NCI-H146 (cell line): ENCODE measurements around the gene TKTL1.
"Not testable (repeated sequence)": the region's sequence is repeated elsewhere in the genome, so short reads cannot be mapped to it uniquely, and the experiment has no call there.

Experiments
- DNase-seq: peaks from one replicate; lab custom pipeline; 2025; lab: John Stamatoyannopoulos, UW

Gene TKTL1

DNA sequence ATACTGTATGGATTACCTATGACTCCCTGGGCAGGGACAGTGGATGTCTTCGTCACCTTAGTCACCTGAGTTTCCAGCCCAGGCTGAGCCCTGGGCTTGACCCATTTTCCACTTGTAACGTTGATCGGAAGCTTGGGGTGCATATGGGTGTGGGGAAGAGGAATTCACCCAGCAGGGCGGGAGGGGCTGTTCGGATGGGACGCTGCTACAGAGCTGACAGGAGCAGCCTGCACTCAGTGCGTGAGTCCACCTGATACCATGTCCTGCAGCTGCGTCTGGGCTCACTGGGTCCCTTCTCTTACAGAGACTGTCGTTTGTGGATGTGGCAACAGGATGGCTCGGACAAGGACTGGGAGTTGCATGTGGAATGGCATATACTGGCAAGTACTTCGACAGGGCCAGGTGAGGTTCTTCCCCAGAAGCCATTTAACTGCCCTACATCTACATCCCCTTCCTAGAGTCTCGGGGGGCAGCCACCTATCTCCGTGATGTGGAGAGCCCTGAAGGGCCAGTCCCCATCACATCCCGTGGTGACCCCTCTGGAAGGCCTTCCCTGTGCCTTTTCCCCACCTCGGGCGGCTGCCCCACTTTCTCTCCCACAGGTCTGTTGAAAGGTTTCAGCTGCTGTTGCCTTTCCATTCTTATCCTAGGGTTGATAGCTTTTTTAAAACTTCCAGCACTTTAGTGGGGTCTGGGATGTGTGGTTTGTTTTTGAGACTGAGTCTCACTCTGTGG lies 13.6 kb downstream of the TKTL1 start:
- no peak for DNase-seq

DNA sequence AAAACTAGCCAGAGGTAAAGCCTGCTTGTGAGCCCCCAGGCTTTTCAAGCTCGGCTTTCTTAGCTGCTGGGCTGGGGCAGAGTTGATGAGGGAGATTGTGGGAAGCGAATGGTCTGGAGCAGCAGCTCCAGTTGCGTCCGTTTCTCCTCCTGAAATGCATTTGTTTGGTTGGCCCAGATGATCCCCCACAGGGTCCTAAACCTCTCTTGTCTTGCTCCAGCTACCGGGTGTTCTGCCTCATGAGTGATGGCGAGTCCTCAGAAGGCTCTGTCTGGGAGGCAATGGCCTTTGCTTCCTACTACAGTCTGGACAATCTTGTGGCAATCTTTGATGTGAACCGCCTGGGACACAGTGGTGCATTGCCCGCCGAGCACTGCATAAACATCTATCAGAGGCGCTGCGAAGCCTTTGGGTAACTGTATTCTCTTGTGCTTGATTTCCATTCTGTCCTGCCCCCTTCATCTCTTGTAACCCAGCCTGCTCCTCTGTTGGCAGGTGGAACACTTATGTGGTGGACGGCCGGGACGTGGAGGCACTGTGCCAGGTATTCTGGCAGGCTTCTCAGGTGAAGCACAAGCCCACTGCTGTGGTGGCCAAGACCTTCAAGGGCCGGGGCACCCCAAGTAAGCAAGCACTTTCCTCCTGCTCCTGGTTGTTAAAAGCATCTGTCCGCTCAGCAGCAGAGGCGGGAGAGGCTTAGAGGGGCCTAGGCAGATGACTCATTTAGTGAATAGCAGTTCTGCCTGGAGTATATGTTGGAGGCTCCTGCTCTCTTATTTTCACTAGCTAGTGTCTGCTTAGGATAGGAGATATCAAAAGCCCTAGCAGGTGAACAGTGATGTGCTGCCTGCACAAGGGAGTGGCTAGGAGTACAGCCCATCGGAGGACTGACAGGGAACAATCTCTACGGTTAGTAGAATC lies 15.3 kb downstream of the TKTL1 start:
- no peak for DNase-seq

DNA sequence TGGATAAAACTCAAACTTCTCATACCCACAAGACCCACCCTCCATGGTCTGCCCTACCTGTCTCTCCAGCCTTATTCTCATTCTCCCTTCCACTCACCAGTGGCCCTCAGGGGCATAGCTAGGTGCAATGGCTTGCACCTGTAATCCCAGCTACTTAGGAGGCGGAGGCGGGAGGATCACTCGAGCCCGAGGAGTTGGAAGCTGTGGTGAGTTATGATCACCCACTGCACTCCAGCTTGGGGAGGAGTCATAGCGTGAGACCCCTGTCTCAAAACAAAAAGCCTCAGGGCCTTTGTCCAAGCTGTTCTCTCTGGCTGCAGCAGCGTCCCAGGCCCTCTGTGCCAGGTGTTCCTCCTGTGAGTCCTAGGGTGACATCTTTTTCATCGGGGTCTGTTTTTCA lies 16.5 kb downstream of the TKTL1 start:
- no peak for DNase-seq

DNA sequence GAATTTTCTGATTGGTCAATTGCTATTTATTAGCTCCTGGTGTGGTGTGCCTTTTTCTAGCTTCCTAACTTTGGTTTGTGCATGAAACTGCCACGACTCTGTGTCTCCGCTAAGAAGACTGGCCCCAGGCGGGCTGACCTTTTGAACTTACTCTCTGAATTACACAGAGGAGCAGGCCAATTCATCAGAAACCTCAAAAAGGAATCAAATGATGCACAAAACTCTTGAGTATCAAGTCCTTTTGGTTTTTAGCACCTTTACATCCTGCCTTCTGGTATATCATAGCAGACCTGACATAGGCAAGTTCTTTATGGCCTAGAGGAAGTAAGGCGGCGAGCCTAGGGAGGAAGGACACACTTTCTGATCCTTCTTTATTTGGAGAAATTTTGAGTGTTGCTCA lies 17.6 kb downstream of the TKTL1 start:
- no peak for DNase-seq

DNA sequence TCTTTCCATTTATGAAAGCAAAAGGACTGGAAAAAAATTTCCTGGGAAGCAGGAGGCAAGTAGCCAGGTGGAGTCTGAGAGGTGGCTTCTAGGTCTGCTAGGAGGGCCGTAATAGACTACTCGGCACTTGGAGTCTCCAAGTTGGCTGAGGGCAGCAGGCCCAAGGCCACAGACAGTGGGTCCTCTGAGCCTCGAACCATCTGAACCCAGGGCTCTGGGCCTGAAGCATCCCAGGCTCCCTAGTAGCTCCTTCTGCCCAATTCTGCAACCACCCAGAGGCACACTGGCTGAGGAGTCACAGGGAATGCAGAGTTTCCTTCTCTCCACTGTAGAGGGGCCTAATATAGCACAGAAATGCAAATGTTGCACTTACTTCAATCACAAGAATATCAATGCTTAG lies 19.8 kb downstream of the TKTL1 start:
- DNase-seq, result no peak

DNA sequence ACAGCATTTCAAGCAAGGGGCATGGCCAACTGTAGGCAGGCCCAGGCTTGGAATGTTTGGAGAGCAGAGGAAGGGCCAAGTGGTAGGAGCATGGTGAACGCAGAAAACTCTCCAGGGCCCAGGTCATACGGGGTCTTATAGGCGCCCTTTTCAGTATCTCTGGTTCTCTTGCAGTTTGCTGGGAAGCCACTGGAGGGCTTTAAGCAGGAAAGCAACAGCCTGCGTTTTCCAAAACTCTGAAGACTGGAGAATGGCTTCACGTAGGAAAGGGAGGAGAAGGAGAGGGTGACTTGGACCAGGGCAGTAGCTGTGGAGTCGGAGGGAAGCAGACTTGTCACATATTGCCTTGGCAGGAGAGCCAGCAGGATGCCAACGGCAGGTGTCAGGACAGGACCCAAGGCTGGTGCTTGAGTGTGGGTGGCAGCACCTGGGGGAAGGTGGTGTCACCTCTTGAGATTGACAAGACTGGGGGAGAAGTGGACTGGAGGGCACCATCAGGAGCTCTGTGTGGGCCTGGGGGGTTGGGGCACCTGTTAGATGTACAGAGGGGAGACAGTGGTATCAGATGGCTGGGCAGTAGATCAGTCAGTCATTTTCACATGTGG lies 21.9 kb downstream of the TKTL1 start:
- DNase-seq, result no peak

DNA sequence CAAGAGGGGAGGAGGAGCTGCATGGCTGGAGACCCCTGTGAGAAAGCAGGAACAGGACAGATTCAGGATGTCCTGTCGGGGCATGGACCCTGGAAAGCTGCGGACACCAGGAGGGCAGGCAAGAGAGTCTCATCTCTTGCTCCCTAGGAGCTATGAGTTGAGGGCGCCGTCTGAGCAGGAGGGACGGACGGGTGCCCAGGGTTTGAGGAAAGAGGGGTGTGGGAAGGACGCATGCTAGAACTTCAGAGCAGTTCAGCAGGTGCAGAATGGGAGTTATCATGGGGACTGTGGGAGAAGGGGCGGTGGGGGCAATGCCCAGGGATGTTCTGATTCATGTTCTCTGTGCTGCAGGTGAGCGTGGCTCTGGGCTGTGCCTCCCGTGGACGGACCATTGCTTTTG lies 24.8 kb downstream of the TKTL1 start:
- DNase-seq, result no peak

DNA sequence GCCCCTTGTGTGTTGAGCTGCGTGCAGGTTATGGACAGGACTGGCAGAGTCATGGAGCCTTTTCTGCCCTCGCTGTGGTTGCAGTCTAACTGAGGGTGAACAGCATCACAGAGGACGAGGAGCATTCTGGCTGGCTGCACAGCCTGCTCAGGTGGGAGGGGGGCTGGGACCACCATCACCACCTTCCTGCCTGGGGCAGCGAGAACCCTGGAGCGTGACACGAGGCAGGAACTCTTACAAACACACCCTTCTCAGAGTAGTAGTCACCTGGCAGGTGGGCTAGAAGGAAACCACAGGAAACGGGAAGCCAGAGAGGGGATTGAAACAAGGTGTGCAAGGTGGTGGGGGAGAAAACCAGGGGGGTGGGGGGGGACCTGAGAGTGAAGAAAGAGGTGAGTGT lies 25.6 kb downstream of the TKTL1 start:
- DNase-seq, result no peak

DNA sequence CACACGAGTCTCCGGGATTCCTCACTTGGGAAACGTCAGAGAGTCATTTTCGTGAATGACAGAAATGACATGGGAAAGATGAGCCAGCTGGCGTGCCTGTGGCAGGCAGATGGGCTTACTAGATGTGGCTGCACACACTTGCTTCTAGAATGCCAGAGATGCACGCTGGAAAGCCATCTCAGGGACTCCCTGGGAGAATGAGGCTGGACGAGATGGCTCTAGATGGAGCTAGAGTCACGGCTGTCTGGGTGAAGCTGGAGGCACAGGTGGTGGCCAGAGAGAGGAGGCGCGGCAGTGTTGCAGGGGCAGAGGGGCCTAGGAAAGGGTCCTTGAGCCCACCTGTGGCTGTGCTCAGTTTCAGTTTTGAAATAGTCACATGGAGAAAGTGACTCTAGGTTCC lies 26.0 kb downstream of the TKTL1 start:
- no peak for DNase-seq

DNA sequence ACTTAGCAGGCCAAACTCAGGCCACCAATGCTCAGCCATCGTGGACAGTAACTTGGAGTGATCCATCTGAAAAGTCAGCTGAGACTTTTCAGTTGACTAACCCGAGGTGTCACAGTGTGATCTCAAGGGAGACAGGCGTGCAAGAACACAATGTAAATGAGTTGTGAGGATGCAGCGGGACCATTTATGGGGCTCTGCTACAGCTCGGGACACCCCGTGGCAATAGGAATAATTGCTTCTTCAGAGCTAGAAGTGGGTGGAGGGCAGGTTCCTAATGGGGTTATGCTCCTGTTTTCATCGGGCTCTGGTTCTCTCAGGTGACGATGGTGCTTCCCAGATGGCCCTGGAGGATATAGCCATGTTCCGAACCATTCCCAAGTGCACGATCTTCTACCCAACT lies 27.3 kb downstream of the TKTL1 start:
- no peak for DNase-seq

DNA sequence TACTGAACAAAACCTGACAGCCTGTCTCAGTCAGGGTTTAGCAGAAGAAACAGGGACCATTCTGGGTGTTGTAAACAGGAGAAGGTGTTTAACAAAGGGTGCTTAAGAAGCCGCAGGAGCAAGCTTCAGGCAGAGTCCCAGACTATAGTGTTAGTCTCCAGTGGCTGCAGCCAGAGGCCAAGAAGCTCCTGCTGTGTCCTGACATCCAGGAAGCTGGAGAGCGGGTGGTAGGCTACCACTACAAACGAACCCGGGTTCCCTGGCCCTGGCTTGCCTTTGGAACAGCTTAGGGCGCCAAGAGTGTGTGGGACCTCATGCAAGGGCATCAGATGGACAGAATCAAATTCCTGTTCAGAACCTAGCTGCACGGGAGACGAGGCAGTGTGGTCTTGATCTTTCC lies 27.9 kb downstream of the TKTL1 start:
- no peak for DNase-seq

DNA sequence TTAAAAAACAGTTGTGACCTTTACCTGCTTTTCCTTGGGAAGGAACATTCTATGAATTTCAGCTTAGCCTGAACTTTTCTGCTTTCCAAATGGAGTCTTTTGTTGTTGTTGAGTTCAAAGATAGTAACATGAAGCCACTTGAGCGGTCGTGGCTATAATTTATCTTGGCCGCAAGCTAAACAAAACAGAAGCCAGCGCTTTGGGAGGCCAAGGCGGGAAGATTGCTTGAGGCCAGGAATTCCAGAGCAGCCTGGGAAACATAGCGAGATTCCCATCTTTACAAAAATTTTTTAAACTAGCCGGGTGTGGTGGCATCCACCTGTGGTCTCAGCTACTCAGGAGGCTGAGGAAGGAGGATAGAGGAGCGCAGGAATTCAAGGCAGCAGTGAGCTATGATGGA lies 29.9 kb downstream of the TKTL1 start:
- DNase-seq, result no peak

DNA sequence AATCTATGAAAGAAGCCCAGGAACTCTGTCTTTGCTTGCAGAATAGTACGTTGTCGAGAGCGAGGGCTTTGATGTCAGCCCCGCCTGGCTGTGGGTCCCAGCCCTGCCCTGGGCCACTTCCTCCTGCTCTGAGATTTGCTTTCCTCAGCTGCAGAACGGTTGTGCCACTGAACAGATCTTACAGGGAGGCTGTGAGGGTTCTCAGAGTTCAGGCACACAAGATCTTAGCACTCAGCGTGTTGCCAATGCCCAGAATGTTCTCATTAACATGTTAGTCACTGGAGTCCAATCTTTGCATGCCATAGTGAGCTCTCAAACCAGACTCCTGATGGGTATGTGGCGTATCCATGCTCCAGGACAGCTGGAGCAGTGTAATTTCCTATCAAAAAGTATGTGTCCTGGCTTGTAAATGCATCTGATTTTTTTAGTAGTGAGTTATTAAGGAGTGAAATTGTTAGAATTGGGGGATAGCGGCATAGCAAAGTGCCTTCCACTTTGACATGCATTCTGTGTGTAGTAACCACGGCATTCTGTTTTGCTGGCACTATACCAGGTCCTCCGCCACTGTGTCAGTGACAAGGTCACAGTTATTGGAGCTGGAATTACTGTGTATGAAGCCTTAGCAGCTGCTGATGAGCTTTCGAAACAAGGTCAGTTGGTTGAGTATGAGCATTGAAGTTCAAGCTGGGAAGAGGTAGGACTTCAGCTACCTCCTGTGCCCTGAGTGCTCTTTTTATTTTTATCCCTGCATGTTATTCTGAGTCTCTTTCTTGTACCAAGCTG lies 31.6 kb downstream of the TKTL1 start:
- no peak for DNase-seq

DNA sequence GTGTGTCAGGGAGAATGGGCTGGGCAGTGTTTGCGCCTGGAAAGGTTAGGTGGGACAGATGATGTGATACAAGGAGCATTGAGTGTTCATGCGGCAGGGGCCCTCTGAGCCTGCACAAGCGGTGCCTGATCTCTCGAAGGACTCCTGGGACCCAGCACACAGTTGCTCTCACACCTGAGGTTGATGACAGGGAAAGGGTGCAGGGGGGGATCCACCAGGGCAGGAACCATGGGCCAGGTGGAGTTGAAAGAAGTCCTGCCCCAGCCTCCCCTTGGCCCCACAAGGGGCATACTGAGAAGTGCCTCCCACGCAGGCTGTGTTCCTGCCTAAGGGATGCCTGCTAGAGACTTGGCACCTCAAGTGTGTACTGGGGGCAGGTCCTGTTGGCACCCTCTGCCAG lies 33.1 kb downstream of the TKTL1 start:
- no peak for DNase-seq

DNA sequence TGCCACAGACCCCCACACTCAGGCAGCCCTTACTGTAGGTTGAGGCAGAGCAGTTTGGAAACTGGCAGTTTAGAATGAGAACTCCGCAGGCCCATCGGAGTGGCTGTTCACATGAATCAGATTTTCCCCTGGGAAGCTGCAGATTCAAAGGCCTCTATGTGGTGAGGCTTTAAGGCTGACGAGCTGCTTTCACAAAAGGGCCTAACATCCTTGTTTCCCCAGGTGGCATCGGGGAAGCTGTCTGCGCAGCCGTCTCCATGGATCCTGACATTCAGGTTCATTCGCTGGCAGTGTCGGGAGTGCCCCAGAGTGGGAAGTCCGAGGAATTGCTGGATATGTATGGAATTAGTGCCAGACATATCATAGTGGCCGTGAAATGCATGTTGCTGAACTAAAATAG lies 33.7 kb downstream of the TKTL1 start:
- no peak for DNase-seq

DNA sequence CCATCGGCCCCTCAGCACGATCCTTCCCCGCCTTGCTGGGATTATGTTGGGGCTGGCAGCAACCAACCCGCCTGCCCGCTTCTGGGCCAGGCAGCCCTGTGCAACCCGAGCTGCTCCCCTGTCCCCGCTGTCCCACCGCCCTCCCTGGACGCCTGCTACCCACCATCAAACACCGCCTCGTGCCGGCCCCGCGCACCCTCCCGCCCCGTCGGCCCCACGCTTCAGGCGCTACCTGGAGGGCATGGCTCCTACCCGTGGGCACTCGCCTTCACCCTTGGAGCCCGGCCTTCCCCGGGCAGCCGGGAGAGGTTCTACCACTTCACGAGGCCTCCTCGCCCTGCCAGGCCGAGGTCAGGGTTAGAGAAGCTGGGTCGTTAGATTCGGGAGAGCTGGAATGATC lies 37.0 kb downstream of the TKTL1 start:
- no peak for DNase-seq

DNA sequence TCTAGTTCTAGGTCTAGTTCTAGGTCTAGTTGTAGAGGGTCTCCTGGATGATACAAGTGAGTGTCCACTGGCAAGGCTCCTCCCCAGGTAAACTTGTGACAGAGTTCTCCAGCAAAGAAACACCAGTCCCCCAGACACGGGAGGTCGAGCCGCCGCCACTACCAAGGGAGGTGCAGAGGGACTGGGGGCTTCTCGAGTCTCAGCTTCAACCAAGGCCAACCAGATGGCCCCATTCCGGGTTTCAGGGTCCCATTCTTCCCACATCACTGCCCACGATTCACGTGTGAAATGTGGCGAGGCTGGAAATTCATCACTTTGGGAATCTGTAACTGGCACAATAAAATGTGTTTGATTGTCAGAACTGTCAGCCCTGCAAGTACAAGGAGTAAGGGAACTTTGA lies 37.5 kb downstream of the TKTL1 start:
- no peak for DNase-seq

DNA sequence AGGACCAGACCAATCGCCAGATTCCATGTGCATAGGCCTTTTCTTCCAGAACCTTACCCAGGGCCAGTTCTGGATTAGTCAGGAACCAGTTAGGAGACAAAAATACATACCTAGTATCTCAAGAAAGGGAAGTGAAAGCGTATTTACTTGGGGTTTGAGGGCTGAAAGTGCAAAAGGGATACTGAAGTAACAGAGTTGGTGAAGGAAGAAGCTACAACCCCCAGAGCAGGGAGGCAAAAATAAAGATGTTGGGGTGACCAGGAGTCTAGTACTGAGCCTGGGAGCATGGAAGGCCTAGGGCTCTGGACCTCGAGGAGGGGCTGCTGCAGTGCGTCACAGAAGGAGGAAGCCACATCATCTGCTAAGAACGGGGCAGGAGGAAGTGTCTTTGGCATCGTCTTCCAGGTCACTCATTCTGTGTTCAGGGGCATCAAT lies 38.3 kb downstream of the TKTL1 start:
- no peak for DNase-seq

DNA sequence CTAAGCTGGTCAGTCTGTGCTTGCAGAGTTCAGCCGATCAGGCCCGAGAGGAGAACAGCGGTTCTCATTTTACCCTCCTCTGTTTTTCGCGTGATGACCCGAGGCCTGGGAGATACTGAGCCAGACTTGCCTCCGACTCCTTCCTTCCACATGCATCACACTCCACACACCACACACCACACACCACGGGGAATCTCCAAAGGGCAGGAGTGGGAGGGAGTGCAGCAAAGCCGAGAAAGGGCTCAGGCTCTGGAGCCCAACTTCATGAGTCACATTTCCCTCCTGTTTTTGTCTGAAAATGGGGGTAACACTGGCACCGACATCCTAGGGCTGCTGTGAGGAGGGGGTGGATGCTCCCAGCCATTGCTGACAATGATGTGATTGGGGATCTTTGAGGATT lies 38.9 kb downstream of the TKTL1 start:
- no peak for DNase-seq

DNA sequence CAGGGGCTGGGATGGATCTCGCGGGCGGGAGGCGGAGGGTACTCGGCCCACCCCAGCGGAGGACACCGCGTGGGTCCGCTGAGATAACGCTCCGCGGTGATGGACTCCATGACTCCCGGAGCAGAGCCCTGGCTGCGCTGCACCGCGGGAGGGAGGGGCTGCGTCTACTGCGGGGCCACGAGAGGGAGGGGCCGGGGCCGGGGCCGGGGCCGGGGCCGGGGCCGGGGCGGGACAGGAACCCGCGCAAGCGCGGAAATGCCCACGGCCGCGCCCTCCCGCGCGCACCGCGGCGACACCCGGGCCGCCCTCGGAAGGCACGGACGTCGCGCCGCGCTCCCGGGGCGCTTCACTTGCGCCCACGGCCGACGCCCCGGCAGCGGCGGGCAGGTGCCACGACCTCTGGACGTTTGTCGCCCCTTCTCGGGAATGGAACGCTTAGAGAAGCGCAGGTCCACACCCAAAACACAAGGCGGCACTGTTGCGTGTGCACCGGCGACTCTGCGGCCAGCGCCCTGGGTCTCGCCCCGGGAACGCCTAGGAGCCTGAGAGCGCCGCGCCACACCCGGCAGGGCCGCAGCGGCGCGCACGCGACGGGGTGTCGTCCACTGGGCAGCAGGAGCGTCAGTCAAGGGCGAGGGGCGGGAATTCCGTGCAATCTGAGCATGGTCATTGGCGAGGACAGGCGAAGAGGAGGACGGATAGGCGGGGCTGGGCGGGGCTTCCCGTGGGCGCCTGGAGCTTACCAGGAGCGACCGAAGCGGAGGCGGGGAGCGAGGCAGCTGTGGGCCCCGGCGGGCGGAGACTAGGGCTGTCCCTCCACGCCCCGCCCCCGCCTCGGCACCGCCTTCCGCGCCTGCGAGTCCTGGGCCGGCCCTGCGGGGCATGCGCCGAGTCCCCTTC lies 46.1 kb downstream of the TKTL1 start:
- DNase-seq, result not testable (repeated sequence)

DNA sequence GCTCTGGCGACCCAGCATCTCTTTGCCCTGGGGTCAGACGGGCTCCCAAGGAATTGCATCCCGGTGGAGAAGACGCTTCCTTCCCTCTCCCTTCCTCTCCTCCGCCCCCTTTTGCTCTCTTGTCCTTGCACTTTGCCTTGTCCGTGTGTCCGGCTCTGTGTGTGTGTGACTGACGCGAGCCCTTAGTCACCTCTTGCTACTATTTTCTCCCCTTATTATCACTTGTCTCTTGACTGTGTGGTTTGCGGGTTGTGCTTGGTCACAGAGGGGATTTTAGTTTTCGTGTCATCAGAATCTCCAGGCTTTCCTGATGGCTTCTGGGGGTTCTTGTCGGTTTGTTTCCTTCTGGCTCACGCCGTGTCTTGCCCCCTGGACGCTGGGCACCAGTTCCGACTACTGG lies 47.5 kb downstream of the TKTL1 start:
- DNase-seq, result not testable (repeated sequence)
